Measurements from ENCODE around the gene ITPKC. TPM values are rescaled to one million over a fixed set of nuclear protein-coding genes. Genes with fewer than 3 reads are reported as not detected.

ITPKC gene
- 9.6 and 17.9 TPM in 2 replicates for total RNA-seq

DNA sequence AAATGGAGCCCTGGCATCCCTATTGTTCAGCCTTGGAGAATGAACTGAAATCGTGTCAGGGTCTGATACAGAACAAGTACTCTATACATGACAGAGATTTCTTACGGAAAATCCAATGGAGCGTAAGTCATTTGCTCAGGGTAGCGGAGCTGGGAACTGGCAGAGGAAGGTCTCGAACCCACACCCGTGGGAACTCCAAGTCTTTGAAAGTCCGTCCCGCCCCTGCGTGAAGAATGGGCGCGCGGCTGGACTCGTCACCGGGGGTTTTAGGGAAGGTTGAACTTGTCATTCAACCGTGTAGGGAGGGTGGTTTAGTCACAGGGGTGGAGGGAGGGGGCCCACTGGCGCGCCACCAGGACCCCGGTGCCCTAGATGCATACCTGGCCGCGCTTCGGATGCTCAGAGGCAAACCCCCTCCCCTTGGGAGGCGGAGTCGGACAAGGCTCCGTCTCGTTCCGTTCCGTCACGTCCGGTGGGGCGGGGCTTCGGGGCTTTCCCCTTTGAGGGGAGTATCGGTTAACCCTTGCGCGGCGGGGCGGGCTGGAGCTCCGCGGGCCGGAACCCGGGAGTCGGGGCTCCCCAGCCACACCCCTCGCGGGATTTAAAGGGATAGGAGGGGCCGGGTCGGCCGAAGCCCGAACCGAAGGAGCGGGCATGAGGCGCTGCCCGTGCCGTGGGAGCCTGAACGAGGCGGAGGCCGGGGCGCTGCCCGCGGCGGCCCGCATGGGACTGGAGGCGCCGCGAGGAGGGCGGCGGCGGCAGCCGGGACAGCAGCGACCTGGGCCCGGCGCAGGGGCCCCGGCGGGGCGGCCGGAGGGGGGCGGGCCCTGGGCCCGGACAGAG lies at the start of gene ITPKC, which contains the start of gene COQ8B:
Gene ITPKC, plus strand, starts transcription at position 631 of the 843 bp plus-strand sequence. Its CDS starts 24 bp downstream, at position 655.
Gene COQ8B, minus strand, starts transcription at position 405 of the 843 bp plus-strand sequence. CDS start 2,254 bp downstream, outside the sequence.

DNA sequence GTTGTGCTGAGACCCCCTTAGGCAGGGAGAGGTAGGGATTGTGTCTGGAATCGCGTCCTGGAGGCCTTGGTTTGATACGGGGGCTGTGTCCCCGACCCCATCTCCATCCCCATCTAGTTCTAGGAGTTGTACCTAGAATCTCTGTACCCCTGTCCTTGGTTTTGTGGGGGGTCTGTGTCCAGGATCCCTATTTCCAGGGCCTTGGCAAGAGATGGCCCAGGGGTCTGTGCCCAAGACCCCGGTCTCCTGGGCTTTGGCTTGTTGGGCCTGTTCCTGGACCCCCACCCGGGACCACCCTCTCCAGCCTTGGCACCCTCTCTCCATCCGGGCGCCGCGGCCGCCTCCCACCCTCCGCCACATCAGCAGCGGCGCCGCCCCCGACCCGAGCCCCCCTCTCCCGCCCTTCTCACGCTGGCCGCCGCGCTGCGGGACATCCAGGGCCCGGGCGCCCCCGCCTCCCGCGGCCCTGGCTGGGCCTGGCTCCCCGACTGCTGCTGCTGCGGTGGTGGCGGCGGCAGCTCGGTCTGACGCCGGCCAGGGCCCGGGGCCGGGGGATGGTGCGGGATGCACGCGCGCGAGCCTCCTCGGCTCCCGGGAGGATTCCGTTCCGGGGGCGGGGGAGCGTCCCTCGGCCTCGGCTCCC lies 26.7 kb upstream of the ITPKC start, which contains the start of gene NUMBL:
Gene NUMBL, minus strand, starts transcription at position 602 of the 643 bp plus-strand sequence. Its CDS starts 168 bp downstream, at position 434.

DNA sequence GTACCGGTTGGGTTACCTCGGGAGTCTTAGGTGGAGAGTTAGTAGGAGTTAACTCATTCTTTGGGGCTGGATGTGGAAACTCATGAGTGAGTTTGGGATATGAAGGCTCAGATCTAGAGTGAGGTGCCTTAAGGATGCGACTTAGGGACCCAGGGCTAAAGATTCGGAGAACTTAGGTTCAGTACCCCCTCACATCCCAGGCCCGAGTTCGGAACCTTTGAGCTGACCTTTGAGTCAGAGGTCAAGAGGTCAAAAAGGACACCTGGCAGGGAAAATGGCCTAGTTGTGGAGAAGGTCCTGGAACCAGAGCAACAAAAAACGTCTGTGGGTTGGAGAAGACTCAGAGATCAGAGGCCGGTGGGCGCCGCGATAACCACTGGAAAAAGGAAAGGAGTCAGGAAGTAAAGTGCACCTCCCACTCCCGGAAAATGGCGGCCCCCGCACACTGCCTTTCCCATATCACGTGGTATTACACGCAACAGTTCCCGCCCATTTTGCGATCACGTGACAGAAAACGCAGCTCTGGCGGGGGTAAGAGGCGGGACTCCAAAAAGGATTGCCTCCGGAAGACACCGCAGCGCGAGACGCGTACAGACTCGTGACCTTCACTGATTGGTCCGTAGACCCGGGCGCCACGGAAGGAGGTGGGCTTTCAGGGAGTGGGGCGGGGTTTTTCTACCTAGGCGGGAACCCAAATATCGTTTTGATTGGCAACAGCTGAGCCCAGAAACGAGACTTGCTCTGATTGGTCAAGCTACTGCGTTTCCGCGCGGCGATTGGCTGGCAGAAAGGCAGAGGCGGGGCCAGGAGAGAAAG lies 33.4 kb downstream of the ITPKC start, which contains the start of gene ACTMAP:
Gene ACTMAP, minus strand, starts transcription at position 420 of the 816 bp plus-strand sequence. CDS start 674 bp downstream, outside the sequence.

DNA sequence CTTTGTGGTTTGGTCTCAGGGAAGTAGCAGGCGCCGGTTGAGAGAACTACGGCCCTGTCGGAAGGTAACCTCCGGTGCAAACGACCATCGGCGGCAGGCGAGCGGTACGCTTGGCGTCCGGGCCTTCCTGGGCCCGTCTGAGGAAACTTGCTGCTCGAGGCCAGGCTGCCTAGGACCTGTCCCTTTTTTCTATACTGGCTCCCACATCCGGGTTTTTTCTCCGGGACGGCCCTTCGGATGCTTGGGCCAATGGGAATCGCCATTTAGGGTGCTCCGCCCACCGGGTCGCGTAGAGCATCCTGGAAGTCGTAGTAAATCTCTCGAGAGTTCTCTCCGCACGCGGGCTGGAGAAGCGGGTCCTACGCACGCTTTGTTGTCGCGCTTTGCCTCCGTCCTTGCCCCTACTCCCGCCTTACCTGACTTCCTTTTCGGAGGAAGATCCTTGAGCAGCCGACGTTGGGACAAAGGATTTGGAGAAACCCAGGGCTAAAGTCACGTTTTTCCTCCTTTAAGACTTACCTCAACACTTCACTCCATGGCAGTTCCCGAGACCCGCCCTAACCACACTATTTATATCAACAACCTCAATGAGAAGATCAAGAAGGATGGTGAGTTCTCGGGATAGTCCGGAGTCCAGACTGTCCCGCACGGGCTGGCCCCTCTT lies 34.1 kb downstream of the ITPKC start, which contains the start of gene SNRPA:
Gene SNRPA, plus strand, starts transcription at position 330 of the 664 bp plus-strand sequence. Its CDS starts 206 bp downstream, at position 536.

DNA sequence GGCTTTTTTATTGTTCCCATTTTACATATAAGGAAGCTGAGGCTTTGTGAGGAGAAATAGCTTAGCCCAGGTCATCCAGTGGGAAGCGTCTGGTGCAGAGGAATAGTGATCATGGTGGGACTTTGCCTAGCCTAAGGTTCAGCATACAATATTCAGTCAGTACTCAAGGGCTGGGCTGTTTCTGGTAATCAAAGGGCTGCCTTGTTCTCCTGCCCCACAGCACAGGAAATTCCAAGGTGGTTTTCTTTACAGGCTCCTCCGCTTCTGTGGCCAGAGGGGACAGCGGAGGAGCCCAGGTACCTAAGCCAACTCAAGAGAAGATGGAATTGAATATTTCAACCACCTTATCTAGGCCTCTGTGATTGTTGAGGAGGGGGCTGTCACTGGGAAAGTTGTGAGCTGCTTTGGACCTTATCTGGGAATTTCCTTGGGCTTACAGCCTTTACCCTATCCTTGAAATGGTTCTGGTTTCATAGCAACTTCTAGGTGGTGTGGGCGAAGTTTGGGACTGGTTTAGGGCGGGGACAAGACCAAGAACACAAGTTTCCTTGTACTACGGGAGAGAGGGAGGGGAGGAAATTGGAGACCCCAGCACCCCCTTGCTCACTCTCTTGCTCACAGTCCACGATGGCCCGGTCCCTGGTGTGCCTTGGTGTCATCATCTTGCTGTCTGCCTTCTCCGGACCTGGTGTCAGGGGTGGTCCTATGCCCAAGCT lies 58.2 kb downstream of the ITPKC start, which contains the start of gene MIA:
Gene MIA, plus strand, starts transcription at position 606 of the 716 bp plus-strand sequence. Its CDS starts 22 bp downstream, at position 628.

DNA sequence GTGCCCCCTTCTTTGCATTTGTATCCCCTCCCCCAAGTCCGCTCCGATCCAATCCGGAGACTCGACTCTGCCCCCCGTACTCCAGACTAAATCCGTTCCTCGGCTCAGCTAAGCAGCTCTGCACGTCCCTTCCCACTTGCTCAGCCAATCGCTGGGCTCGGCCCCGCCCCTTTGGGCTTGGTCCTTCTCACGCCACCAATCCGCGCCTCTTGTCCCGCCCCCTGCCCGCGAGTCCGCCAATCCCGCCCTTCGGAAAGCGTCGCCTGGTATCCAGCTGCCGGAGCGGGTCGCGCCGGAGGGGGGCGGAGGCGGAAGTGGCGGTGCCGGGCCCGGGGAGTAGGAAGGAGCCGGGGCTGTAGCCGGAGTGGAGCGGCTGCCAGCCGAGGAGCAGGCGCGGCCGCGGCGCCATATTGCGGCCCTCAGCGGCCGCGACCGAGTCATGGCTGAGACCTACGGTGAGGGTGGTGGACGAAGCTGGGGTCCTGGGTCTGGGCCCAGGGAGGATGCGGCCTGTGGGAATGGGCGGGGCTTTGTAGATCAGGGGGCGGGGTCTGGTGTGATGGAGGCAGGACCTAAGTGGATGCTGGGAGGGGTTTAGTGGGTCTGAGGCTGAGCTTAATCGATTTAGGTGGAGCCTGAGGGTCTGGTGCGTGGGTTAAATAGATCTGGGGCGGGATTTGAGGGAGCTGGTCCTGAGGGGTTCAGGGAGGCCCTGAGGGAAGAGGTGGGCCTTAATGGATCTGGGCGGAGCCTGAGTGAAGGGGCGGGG lies 61.2 kb downstream of the ITPKC start, which contains the start of gene RAB4B:
Gene RAB4B, plus strand, starts transcription at position 311 of the 769 bp plus-strand sequence. Its CDS starts 129 bp downstream, at position 440.

Other genes starting within 250 kb of the ITPKC start
- 139 and 152 TPM in 2 replicates for gene SHKBP1, start 140.2 kb upstream of the ITPKC start, total RNA-seq
- gene LTBP4, start 115.7 kb upstream of the ITPKC start, total RNA-seq = 77.6 and 170 TPM in 2 replicates
- gene NUMBL, start 26.5 kb upstream of the ITPKC start, total RNA-seq = 26.4 and 31.7 TPM in 2 replicates
- 34.1 and 59.8 TPM in 2 replicates for gene COQ8B, start 226 bp upstream of the ITPKC start, total RNA-seq
- gene ACTMAP, start 33.4 kb downstream of the ITPKC start, total RNA-seq = 3.4 and 12.2 TPM in 2 replicates
- gene SNRPA, start 34.1 kb downstream of the ITPKC start, total RNA-seq = 113 and 206 TPM in 2 replicates
- not detected in 2 replicates for gene MIA, start 58.4 kb downstream of the ITPKC start, total RNA-seq
- gene RAB4B, start 61.1 kb downstream of the ITPKC start, total RNA-seq = 20.0 and 29.3 TPM in 2 replicates
- 87.7 and 92.9 TPM in 2 replicates for gene EGLN2, start 82.1 kb downstream of the ITPKC start, total RNA-seq
- not detected in 2 replicates for gene CYP2A6, start 133.3 kb downstream of the ITPKC start, total RNA-seq
- gene CYP2A7, start 165.1 kb downstream of the ITPKC start, total RNA-seq = not detected in 2 replicates